Fibroblast of villous mesenchyme (primary cell): Measurements from ENCODE around the gene PNMA6E. TPM values are rescaled to one million over a fixed set of nuclear protein-coding genes. Genes with fewer than 3 reads are reported as not detected.

ENCODE experiments used
- DNase-seq: peaks from one replicate; pipeline ENCODE4 v3.0.0-alpha.2; 2010; ENCODE audit warnings: low read depth
- H3K4me3 ChIP-seq: 2 replicates; pipeline ENCODE4 v1.5.1; 2011; ENCODE audit warnings: low read depth, mild to moderate bottlenecking, low read length
- CTCF ChIP-seq: IDR thresholded peaks from 2 replicates; pipeline ENCODE4 v1.5.1; 2012; ENCODE audit warnings: low read depth, mild to moderate bottlenecking, low read length; ENCODE audit not compliant: insufficient read depth
- total RNA-seq: library from RNA; depleted of rRNA; stranded (reverse); fragments of >200 nt; gene quantifications from 2 replicates; pipeline ENCODE4 v1.2.3, GENCODE V29; 2012

Gene PNMA6E
- total RNA-seq, 1 donor = not detected

- DNase-seq = no peak
- H3K4me3 ChIP-seq = no peak overlapping the region
- TF ChIP-seq CTCF = no peak
These were observed 19.9 kb upstream of the PNMA6E start for GRCh38 chrX:153420851-153421599.

- TF ChIP-seq CTCF = no peak
- no peak overlapping the region for H3K4me3 ChIP-seq
- DNase-seq = no peak
These were observed 16.5 kb upstream of the PNMA6E start for GRCh38 chrX:153417637-153418036.

GRCh38 chrX:153416781-153417450 is 15.8 kb upstream of the PNMA6E start:
- peak; percentile 11 for DNase-seq
- no peak for TF ChIP-seq CTCF
- no peak overlapping the region for H3K4me3 ChIP-seq

GRCh38 chrX:153414856-153415510 is 13.8 kb upstream of the PNMA6E start:
- TF ChIP-seq CTCF = no peak
- peak; percentile 68 for DNase-seq
- no peak overlapping the region for H3K4me3 ChIP-seq

GRCh38 chrX:153413731-153414130 is 12.6 kb upstream of the PNMA6E start:
- no peak for DNase-seq
- no peak for TF ChIP-seq CTCF
- no peak overlapping the region for H3K4me3 ChIP-seq

GRCh38 chrX:153412746-153413720 is 11.9 kb upstream of the PNMA6E start:
- H3K4me3 ChIP-seq = no peak overlapping the region
- DNase-seq = no peak
- TF ChIP-seq CTCF = no peak
